HG02870 (cell line): Measurements from ENCODE around the gene CNRIP1.
"Not testable (repeated sequence)": the region's sequence is repeated elsewhere in the genome, so short reads cannot be mapped to it uniquely, and the experiment has no call there.

Experiments
- ATAC-seq: cut with Tn5 transposase; IDR thresholded peaks from one replicate; pipeline ENCODE4 v1.9.1; 2021; ENCODE audit warnings: mild to moderate bottlenecking, moderate library complexity; ENCODE audit not compliant: unreplicated experiment

The CNRIP1 gene

GRCh38 chr2:68341062-68341329 lies 21.2 kb upstream of the CNRIP1 start:
- no peak for ATAC-seq

- ATAC-seq = no peak
These were observed 20.7 kb upstream of the CNRIP1 start for GRCh38 chr2:68340226-68341061.

- no peak for ATAC-seq
These were observed 16.4 kb upstream of the CNRIP1 start for GRCh38 chr2:68336192-68336591.

- no peak for ATAC-seq
These were observed 14.2 kb upstream of the CNRIP1 start for GRCh38 chr2:68333931-68334330.

- no peak for ATAC-seq
These were observed 13.3 kb upstream of the CNRIP1 start for GRCh38 chr2:68333009-68333408.

- no peak for ATAC-seq
These were observed 10.9 kb upstream of the CNRIP1 start for GRCh38 chr2:68330691-68331090.

GRCh38 chr2:68328901-68329300 lies 9.2 kb upstream of the CNRIP1 start:
- no peak for ATAC-seq

- no peak for ATAC-seq
These were observed 5.3 kb upstream of the CNRIP1 start for GRCh38 chr2:68325056-68325455.

- no peak for ATAC-seq
These were observed 431 bp upstream of the CNRIP1 start for GRCh38 chr2:68320118-68320641.

GRCh38 chr2:68318914-68319397 lies 793 bp downstream of the CNRIP1 start:
- no peak for ATAC-seq

- ATAC-seq = no peak
These were observed 1.5 kb downstream of the CNRIP1 start for GRCh38 chr2:68317971-68318913.

- no peak for ATAC-seq
These were observed 3.6 kb downstream of the CNRIP1 start for GRCh38 chr2:68316111-68316510.

GRCh38 chr2:68311033-68311432 lies 8.7 kb downstream of the CNRIP1 start:
- ATAC-seq = no peak

- no peak for ATAC-seq
These were observed 10.3 kb downstream of the CNRIP1 start for GRCh38 chr2:68309426-68309825.

- not testable (repeated sequence) for ATAC-seq
These were observed 15.9 kb downstream of the CNRIP1 start for GRCh38 chr2:68303902-68304272.

- no peak for ATAC-seq
These were observed 16.5 kb downstream of the CNRIP1 start for GRCh38 chr2:68303033-68303901.

GRCh38 chr2:68302281-68302875 lies 17.4 kb downstream of the CNRIP1 start:
- ATAC-seq = no peak

- peak; percentile 77 for ATAC-seq
These were observed 24.2 kb downstream of the CNRIP1 start for GRCh38 chr2:68295516-68295915.

- ATAC-seq = no peak
These were observed 24.8 kb downstream of the CNRIP1 start for GRCh38 chr2:68294913-68295312.

GRCh38 chr2:68294187-68294586 lies 25.6 kb downstream of the CNRIP1 start:
- ATAC-seq = no peak
